GM18907 (cell line): ENCODE data around the gene ENDOD1.

ENCODE experiments used
- ATAC-seq: cut with Tn5 transposase; IDR thresholded peaks from one replicate; pipeline ENCODE4 v1.9.1; 2021; ENCODE audit warnings: mild to moderate bottlenecking, moderate library complexity; ENCODE audit not compliant: unreplicated experiment

ENDOD1 gene

DNA sequence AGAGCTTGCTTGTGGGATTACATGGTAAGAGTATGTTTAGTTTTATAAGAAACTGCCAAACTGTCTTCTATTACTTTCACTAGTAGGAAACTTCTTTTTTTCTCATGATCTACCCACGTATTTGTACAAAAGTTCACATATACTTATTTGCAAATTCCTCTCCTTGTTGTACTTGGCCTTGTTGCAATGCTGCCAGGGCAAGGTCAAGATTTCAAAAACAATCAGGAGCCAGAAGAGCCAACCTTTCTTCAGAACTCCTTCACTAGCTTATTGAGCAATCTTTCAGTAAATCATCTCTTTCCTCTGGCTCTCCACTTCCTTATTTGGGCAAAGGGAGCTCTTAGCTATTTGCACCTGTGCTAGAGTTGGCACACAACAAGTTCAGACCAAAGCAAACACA is 13.2 kb upstream of the ENDOD1 start:
- peak; percentile 86 for ATAC-seq

DNA sequence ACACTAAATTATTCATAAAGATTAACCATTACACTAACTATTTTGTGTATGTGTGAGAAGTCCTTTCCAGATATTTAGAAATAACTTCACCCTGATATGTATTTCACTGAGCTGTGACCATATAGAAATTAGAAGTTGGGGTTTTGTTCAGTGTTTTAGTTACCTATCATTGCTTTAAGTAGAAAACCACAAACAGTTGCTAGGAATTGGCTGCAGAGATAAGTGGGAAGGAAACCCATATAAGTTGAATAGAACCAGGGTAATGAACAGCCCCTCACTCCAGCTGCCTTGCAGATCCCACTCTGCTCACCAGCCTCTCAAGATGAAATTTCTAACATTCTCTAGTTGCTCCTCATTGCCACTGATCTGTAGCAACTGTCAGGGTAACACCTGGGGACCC is 12.7 kb upstream of the ENDOD1 start:
- ATAC-seq, result peak; percentile 18

DNA sequence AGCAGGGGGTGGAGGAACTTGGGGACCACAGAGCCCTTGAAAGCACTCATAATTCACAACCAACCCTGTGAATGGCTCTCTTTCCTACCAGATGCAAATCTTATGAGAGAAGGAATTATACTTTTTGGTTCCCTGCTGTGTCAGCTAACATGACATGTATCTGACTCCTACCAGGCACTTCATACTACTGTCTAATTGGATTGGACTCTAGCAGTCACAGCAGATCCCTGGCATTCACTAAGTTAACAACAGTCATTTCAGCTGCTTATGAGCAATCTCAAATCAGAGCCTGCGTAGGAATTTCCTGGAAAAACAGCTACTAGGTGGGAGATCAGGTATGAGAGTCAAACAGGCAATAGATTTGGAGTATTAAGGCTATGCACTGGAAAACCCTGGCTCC is 11.1 kb upstream of the ENDOD1 start:
- ATAC-seq, result no peak

DNA sequence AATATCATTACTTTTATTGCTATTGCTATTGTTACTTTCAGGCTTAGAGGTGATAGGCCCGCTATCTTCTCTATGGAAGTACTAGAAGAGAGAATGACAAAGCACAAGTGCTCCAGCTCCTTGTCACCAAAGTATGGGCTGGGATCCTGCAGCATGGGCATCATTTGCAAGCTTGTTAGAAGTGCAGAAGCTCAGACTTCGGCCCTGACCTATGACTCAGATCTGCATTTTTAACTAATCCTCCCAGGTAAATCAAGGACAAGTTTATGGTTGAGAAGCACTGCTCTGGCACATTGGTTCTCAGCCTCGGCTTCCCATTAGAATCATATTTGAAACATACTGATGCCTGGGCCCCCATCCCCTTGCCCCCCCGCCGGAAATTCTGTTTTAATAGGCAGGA is 8.6 kb upstream of the ENDOD1 start:
- no peak for ATAC-seq

DNA sequence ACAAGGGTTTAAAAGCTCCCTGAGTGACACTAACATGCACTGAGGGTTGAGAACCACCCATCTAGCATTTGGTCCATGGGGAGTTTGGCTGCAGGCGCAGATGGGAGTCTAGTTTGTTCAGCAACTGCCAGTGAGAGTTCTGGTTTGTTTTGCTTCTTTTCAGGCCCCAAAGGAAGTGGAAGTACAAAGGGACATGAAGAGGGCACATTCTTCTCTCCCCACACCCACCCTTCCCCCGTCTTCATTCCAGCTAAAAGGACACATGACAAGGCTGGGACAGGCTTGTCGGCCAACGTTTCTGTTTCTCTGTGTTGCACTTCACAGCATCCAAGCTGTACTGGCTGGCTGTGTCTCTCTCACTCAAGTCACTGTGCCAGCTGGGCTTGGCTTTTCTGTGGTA is 8.2 kb upstream of the ENDOD1 start:
- ATAC-seq, result no peak

DNA sequence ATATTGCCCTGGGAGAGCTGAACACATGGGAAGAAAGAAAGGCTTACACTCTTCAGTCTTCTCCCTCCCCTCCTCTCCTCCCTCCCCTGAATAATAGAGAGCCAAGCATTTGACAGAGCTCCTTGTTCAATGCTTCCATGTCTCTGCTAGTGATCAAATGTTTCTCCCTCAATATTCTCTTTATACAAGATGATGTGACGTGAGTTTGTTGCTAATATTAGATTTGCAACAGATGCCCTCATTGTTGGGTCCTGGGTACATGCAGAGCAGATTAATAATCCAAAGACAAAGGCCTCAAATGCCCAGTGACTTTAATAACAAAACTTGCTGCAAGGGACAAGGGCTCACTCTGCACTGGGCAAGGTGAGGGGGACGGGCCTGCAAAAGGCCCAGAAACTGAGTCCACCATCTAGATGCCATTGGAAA is 7.1 kb upstream of the ENDOD1 start:
- no peak for ATAC-seq

DNA sequence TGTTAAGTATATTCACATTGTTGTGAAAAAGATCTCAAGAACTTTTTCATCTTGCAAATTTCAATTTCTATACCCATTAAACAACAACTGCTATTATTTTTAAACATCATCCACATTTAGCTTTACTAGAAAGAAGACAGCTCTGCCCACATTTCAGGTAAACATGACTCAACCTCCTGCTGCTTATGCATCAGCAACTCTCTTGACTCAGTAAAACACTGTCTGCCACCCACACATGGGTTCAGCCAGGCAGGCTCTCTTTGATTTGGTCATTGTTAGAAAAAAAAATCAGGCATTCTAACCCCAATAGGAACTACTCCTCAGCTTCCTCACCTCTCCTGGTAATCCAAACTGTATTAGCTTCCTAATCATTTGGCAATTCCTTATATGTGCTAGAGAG is 5.1 kb upstream of the ENDOD1 start:
- ATAC-seq, result no peak

DNA sequence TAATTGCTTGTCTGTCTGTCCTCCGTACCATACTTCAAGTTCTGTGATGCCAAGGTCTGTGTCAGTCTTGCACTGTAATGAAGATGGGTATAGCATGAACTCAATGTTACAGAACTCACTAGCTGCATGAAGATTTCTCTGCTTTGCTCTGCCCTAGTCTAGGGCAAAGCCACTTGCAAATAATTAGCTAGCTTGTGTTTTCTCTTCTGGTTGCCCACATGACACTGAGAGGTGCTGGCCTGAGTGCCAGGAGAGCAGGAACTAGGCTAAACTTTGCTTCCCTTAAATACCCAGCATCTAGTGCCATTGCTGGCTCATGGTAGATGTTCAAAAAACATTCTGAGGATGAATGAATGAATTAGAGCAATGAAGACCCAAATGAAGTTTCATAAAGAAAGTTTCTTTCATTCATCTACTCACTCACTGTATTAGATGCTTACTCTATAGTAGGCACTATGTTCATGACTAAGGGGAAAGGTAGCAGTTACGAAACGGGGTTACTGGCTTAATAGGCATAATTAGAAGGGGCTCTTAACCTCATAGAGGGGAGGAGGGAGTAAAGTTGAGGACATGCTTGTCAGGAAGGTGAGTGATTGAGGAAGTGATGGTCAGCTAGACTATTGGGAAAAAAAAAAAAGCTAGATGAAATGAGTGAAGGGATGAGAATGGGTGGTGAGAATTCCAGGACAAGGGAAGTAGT is 4.4 kb upstream of the ENDOD1 start:
- peak; percentile 37 for ATAC-seq

DNA sequence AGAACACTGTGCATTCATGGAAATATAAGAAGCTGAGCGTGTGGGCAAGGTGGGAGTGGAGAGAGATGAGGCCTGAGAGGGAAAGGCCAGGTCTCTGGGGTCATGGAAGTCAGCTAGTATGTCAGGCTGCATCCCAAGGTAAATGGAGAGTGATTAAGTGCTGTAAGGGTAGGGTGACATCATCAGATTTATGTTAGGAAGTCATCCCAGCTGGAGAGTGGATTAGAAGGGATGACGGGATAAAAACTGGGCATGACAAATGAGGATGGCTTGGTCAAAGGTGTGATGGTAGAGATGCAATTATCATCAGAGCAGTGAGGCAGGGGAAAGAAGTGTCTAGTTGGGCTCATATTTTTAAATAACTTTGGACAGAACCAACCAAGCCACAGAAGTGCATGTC is 3.5 kb upstream of the ENDOD1 start:
- no peak for ATAC-seq

DNA sequence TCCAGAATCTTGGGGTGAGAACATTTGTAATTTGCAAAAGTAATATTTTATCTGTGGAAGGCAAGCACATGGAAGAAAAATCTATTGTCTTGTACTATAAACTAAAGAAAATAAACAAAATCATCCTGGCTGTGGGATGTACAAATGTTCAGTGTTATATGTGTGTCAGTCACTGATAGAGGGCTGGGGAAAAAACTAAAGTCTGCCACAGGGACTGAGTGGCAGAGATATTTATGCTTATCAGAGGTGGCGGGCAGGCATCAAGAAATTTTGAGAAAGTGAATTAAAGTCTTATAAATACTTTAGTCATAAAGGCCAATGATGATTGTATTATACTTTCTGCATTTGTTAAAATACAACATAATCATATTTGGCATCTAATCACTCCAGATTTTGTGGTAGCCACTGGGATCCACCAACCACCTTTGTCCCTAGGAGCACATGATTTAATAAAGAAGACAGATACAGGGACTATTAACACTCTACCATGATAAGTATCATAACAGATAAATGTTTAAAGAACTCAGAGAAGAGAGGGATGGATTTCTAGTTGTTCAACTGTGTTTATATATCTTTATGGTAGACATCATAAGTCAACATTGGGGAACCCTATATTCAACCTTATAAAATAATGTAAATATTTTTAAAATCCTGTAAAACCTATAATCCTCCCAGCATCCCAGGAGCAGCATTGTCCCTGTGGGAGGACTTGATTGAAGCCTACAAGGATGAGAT is 2.6 kb upstream of the ENDOD1 start:
- no peak for ATAC-seq

DNA sequence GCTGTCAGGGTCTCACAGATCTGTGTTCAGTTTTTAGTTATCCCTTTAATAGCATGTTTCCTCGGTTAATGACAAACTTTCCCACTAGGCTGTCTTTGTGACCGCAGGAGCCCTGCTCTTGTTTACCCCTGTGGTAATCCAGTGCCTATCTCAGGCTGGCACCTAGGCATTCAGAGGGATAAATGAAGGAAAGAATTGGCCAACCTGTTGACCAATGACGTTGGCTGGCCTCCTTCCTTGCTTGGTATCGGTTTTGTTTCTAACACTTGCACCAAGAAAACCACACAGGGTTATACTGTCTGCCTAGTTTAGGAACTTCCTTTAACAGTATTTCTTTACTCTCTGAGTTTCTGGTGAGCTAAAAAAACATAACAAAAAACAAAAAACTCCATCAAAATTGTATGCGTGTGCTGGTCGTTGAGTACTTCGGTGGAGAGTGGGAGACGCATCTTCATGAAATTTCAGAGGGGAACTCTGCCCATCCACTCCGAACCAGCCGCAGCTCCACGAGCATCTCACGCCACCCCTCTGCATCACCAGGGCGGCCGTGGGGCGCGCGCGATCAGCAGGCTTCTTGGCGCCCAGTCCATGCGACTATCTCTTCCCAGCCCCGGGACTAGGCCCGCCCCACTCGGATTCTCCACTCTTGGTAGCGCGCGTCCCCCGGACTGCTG is 563 bp upstream of the ENDOD1 start:
- ATAC-seq, result peak; percentile 61

DNA sequence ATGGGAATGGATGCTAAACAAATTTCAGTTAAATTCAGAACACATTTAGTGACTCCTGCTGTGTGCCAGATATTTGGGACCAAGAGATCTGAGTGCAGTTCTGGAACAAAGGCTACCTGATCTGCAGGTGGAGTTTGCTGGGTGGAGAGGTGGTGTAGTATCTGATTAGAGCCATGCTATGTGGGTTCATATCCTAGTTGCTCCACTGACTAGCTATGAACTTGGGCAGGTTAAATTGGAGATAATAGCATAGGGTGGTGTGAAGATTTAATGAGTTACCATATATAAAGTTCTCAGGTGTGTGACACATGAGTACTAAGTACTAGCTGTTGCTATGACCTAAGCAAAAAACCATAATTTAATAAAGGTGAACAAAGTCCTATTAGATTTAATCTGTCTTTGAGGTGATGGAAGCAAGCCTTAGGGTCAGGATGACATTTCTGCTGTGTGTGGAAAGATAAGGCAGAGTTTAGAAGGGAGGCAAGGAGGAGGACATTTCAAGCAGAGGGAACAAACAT is 2.1 kb downstream of the ENDOD1 start:
- ATAC-seq, result no peak

DNA sequence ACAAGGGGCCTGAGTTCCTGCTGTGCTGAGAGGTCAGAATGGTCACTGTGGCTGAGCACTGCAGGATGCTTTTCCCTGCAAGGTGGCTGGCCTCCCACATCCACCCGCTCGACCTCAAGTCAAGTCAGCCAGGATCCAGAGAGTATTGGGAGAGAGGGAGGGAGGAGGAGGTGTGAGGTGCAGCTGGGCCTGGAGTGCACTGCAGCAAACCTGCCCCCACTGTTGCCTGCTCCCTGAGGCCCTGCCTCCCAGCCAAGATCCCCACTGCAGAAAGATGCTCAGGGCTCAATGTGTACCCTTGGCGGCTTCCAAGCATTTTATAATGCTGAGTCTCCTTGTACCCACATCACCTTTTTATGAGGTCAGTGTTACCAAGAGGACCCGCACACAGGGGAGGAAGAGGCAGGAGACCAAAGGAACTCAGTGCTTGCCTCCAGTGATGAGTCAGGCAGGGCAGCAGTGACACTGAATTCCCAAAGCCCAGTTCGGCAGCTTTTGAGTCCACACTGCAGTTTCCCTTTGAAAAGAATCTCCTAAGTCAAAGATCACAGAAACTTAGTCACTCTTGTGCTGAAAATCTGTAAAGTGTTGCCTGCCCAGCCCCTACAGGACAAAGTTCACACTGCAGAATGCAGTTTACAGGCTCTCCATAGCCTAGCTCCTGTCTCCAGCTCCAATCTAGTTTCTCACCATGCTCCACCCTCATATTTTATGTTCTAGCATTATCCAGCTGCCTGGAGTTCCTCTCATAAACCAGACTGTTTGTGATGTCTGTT is 3.1 kb downstream of the ENDOD1 start:
- no peak for ATAC-seq

DNA sequence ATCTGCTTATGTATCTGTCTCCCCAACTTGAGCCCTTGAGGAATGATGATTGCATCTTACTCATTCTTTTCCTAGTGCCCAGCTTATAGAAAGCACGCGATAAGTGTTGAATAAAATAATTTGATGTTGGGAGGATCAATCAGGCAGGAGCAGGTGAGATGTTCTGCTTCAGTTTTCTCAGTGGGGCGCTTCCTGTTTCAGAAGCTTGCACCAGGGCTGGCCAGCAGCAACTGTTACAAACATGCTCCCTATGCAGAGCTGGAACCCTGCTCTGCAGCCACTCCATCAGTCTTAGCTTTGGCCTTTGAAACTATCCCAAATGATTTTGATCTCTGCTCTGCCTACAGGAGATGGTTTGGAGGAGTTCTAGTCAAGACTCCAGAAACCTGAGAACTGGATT is 3.9 kb downstream of the ENDOD1 start:
- no peak for ATAC-seq

DNA sequence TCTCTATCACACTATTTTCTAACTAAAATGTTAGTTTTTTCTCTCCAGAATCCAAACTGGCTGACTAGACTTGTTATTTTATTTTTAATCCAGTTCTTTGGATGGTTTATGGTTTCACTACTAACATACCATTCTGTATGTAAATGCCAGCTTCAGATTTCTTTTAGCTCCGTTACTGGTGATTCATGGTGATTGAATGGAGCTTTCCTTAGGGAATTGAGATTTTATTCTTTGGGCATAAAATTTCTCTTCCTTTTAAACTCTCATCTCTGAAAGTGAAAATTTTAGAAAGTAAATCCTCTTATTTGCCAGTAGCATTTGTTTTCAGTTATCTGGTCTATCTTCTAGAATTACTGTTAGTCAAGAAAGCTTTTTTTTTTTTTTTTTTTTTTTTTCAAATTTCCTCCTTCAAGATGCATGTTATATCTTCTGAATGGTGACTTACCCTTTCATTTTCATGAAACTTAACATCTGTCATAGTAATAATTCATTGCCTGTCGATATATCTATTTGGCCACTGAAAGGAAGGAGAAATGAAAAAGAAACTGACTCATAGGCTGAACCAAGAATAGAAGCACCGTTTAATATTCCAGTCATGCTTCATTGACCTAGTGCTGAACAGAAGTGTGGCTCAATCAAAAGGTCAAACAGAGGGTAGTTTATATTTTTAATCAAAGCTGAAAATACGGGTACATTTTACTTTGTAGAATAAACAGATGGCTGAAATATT is 6.4 kb downstream of the ENDOD1 start:
- peak; percentile 88 for ATAC-seq

DNA sequence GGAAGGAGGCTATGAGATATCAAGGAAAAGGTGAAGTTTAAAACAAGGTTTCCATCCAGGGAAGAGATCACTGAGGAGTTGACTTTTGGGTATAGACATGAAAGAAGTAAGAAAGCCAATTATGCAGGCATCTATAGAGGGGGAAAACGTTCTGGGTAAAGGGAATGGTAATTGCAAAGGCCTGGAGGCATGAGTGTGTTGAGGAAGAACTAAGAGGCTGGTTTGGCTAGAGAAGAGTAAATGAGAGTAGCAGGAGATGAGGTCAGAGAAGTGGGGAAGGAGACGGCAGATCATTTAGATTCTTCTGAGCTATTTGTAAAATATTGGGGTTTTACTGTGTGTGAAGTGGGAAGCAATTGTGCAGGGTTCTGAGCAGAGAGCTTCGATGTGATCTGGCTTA is 7.6 kb downstream of the ENDOD1 start:
- no peak for ATAC-seq

DNA sequence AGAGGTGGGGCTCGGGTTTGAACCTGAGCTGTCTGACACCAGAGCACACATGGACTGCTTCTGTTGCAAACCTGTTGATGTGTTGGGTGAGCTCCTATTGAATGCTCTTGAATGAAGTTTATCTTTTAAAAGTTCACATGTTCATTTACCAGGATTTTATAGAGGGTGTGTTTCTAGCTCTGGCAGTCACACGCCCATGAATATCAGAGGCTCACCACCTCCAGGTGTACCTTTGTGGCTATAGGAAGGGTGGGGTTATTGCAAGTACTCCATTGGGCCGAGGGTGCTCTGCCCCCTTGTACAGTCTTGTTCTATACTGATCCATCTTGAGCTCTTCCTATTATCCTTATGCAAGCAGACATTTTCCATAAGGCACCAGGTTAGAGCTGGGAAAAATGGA is 9.2 kb downstream of the ENDOD1 start:
- no peak for ATAC-seq

DNA sequence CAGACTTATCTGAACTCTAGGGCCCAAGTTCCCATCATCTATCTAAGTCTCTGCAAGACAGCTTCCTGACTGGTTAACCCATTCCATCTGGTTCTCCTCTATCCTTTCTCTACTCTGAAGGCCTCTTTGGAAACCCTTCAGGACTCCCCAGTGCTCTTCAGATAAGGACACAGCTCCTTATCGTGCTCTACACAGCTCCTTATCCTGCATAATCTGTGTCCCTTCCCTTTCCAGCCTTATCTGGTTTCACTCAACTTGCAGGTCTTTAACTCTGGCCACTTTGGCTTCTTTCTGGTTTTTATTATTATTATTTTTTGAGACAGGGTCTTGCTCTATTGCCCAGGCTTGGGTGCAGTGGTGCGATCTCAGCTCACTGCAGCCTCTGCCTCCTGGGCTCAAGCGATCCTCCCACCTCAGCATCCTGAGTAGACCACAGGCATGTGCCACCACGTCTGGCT is 10.6 kb downstream of the ENDOD1 start:
- no peak for ATAC-seq

DNA sequence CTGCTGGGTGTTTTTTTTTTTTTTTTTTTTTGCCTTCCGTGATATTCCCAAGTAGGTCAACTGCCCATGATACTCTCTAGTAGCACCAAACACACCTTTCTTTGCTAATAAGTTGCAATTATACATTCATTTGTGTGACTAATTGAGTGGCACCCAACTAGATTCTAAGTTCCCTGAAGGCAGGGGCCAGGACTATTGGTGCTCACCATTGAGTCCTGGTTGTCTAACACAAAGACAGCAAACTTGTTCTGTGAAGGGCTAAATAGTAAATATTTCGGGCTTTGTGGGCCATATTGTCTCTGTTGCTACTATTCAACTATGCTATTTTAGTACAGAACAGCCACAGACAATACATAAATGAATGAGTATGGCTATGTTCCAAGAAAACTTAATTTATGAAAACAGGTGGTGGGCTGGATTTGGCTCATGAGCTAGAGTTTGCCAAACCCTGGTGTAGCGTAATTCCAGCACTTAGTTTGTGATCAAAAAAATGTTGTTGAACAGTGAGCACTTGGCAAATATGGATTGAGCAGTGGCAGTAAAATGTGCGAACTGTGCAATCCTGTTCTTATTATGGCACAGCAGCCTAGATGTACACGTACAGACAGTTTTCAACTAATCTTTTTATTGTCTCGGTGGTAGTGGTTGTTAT is 11.3 kb downstream of the ENDOD1 start:
- no peak for ATAC-seq

DNA sequence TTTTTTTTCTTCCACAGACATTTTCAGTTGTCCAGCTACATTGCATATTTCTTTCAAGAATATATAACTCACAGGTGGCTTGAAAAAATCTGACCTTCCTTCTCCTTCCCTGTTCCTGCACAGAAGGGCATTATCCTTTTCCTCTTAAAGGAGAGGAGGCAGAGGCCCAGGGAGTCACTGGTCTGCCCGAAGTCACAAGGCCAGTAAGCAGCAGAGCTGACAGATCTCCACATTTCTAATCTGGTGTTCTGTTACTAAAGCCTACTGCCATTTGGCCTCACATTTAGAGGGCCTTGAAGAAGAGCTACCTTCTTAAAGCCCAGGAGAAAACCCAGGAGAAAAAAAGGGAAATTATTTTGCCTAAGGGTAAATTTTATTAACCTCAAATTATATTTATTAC is 12.3 kb downstream of the ENDOD1 start:
- no peak for ATAC-seq
